Endothelial cell (in vitro differentiated cells): ENCODE data around the gene TBX4. TPM values are rescaled to one million over a fixed set of nuclear protein-coding genes. Genes with fewer than 3 reads are reported as not detected.
"Not testable (repeated sequence)": the region's sequence is repeated elsewhere in the genome, so short reads cannot be mapped to it uniquely, and the experiment has no call there.

Source experiments
- DNase-seq: peaks from one replicate; pipeline ENCODE4 v3.0.0; 2021; ENCODE audit warnings: low spot score
- H3K27ac Mint-ChIP-seq: one replicate; pipeline ENCODE4 v1.8.0; 2021; ENCODE audit warnings: mixed read lengths, inconsistent platforms; ENCODE audit not compliant: unreplicated experiment
- H3K27me3 Mint-ChIP-seq: one replicate; pipeline ENCODE4 v1.8.0; 2021; ENCODE audit warnings: mild to moderate bottlenecking, moderate library complexity, mixed read lengths, inconsistent platforms; ENCODE audit not compliant: unreplicated experiment
- H3K36me3 Mint-ChIP-seq: one replicate; pipeline ENCODE4 v1.8.0; 2021; ENCODE audit warnings: mild to moderate bottlenecking, low read depth, mixed read lengths, inconsistent platforms; ENCODE audit not compliant: unreplicated experiment
- H3K4me1 Mint-ChIP-seq: one replicate; pipeline ENCODE4 v1.8.0; 2021; ENCODE audit warnings: mild to moderate bottlenecking, mixed read lengths, inconsistent platforms; ENCODE audit not compliant: unreplicated experiment
- H3K4me3 Mint-ChIP-seq: one replicate; pipeline ENCODE4 v1.8.0; 2021; ENCODE audit warnings: mild to moderate bottlenecking, mixed read lengths, inconsistent platforms; ENCODE audit not compliant: unreplicated experiment
- H3K9me3 Mint-ChIP-seq: one replicate; pipeline ENCODE4 v1.8.0; 2021; ENCODE audit warnings: mixed read lengths, inconsistent platforms; ENCODE audit not compliant: unreplicated experiment
- CTCF ChIP-seq: fragments of 200-600 bp; sonication (generic); IDR thresholded peaks from one replicate; pipeline ENCODE4 v1.5.0; 2021; ENCODE audit warnings: antibody characterized with exemption; ENCODE audit not compliant: unreplicated experiment
- total RNA-seq: library from RNA; stranded (reverse); fragmentation: NEBNext Ultra II Directional; extraction: Animal tissue kit (Norgen Biotek cat#: 25700); gene quantifications from one replicate; pipeline ENCODE4 v1.2.1, GENCODE V29; 2021; ENCODE audit not compliant: unreplicated experiment

The TBX4 gene
- total RNA-seq, 1 donor from 2014 or later: 1.1 TPM

GRCh38 chr17:61491981-61492380, 39.8 kb downstream of the TBX4 start:
- Mint-ChIP-seq H3K4me1 (peaks cover 3% of the 10 kb centered on the region), H3K27me3 (no peaks in the 10 kb centered on the region), H3K4me3 (no peak overlapping the region), H3K9me3 (no peaks in the 10 kb centered on the region), H3K27ac (no peak overlapping the region), H3K36me3 (no peaks in the 10 kb centered on the region)
- no peak for TF ChIP-seq CTCF
- DNase-seq: no peak

GRCh38 chr17:61492759-61493526, 40.7 kb downstream of the TBX4 start:
- Mint-ChIP-seq H3K4me1 (peaks cover 3% of the 10 kb centered on the region), H3K27me3 (no peaks in the 10 kb centered on the region), H3K4me3 (no peak overlapping the region), H3K27ac (no peak overlapping the region), H3K9me3 (no peaks in the 10 kb centered on the region), H3K36me3 (no peaks in the 10 kb centered on the region)
- TF ChIP-seq CTCF: no peak
- no peak for DNase-seq

- H3K4me3 Mint-ChIP-seq, DNase-seq: not testable (repeated sequence)
These were observed 41.7 kb downstream of the TBX4 start for GRCh38 chr17:61493830-61494324.

GRCh38 chr17:61494325-61495160, 42.3 kb downstream of the TBX4 start:
- TF ChIP-seq CTCF: no peak
- no peak overlapping the region for H3K27ac Mint-ChIP-seq
- no peaks in the 10 kb centered on the region for H3K27me3 Mint-ChIP-seq
- H3K36me3 Mint-ChIP-seq: no peaks in the 10 kb centered on the region
- no peak for DNase-seq
- H3K4me3 Mint-ChIP-seq: no peak overlapping the region
- no peaks in the 10 kb centered on the region for H3K9me3 Mint-ChIP-seq
- H3K4me1 Mint-ChIP-seq: peaks cover 3% of the 10 kb centered on the region

More at GRCh38 chr17:61493830-61494324, 41.7 kb downstream of the TBX4 start:
- H3K9me3 Mint-ChIP-seq, H3K27me3 Mint-ChIP-seq, H3K4me1 Mint-ChIP-seq, H3K27ac Mint-ChIP-seq, H3K36me3 Mint-ChIP-seq: not testable (repeated sequence)

- no peak overlapping the region for H3K4me3 Mint-ChIP-seq
- no peak for TF ChIP-seq CTCF
- no peak for DNase-seq
- no peaks in the 10 kb centered on the region for H3K9me3 Mint-ChIP-seq
- H3K4me1 Mint-ChIP-seq: peaks cover 3% of the 10 kb centered on the region
- no peak overlapping the region for H3K27ac Mint-ChIP-seq
- H3K36me3 Mint-ChIP-seq: no peaks in the 10 kb centered on the region
- H3K27me3 Mint-ChIP-seq: no peaks in the 10 kb centered on the region
These were observed 43.1 kb downstream of the TBX4 start for GRCh38 chr17:61495161-61495857.
